ENCODE data around the gene BEST3.
"Not testable (repeated sequence)": the region's sequence is repeated elsewhere in the genome, so short reads cannot be mapped to it uniquely, and the experiment has no call there.

The BEST3 gene

DNA sequence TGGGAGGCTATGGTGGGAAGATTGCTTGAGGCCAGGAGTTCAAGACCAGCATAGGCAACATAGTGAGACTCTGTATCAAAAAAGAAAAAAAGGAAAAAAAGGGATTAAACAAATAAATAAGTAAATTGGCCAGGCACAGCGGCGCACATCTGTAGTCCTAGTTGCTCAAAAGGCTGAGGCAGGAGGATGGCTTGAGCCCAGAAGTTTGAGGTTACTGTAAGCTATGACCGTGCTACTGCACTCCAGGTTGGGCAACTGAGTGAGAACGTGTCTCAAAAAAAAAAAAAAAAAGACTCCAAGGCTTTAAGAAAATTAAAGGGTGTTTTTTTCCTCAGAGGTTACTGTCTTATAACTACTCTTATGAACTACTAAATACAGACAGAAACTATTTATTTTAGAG, 11.7 kb downstream of the BEST3 start:
- no peak for DNase-seq

DNA sequence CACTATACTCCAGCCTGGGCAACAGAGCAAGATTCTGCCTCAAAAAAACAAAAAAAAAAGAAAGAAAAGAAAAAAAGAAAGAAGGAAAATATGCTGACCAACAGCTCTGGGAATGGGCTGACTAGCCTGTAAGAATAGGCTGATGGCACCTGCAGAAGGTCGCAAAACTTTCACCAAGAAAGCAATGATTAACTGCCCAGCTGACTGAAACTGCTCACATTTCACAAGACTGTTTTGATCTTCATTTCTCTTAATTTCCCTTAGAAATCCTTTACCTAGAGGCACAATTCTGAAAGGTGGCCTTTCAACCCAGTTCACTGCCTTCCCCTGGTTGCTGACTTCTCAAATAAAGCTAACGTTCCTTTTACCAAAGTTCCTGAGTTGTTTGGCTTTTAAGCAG, 12.4 kb downstream of the BEST3 start:
- DNase-seq = no peak

DNA sequence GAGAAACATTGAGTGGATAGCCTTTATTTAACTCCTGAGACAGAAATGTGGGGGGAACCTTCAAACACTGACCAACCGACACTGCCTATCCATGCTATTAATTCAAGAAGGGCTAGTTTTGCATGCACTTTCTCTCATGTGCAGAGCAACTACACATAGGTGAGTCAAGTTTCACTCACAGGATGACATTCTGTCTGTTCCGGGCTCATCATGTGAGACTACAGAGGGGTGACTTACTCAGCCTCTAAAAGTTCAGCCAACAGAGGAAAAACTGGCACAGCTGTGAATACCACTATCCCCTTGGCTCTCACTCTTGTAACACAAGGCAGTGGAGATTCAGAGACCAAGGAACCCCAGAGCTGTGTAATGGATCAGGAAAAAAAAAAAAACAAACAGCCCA, 13.3 kb downstream of the BEST3 start:
- DNase-seq = no peak

DNA sequence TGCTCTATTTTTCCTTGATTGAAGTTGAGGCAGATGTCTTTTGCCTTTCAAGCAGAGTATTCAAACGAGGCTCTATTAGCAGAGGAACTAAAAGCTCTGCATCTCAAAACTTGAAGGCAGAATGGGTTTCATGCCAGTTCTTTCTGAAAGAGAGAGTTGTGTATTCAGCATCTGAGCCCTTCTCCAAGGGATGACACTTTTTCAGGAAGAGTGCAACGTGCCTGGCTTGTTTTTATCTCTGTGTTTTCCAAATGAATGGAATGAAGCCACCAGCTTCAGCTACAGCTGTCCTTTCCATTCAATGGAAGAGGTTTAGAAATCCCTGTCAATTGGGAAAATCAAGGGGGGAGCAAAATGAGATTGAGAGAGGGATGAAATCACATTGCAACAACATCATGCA, 14.6 kb downstream of the BEST3 start:
- no peak for DNase-seq

DNA sequence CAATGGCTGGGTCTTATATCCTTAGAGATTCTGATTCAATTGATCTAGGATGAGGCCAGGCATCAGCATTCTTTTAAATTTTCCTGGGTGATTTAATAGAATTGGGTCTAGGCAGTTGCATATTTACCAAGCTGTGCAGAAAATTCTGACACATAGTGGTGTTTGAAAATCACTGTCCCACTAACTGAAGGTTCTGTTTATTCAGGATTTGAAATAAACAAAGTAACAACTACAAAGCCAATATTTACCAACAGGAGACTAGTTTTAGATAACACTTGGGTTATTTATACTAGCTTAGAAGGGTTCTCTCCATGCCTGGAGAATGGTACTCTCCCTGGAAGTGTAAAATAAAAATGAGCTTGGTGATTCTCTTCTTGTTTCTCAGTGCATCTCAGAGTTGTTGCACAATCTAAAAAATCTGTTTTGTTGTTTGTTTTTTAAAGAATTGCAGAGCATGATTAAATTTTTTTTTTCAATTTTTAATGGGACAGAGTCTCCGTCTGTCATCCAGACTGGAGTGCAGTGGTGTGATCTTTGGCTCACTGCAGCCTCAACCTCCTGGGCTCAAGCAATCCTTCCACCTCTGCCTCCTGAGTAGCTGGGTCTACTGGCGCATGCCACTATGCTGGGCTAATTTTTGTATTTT, 16.9 kb downstream of the BEST3 start:
- DNase-seq = no peak

DNA sequence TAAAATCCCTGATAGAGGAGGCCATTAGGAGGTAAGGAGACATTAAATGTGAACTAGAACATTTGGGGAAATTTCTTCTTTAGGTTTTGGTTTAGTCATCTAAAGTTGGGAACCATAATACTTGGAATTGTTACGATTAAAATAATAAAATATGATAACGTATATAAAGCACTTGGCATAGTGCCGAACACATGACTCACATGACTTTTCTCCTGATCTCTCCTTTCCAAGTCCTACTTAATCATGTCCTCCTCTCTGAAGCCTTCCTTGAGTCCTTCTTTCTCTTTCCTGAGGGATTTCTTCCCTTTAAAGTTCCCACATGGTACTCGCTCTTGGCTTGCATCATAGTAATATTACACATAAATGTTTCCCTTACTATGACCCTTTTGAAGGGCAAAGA, 20.0 kb downstream of the BEST3 start:
- no peak for DNase-seq

DNA sequence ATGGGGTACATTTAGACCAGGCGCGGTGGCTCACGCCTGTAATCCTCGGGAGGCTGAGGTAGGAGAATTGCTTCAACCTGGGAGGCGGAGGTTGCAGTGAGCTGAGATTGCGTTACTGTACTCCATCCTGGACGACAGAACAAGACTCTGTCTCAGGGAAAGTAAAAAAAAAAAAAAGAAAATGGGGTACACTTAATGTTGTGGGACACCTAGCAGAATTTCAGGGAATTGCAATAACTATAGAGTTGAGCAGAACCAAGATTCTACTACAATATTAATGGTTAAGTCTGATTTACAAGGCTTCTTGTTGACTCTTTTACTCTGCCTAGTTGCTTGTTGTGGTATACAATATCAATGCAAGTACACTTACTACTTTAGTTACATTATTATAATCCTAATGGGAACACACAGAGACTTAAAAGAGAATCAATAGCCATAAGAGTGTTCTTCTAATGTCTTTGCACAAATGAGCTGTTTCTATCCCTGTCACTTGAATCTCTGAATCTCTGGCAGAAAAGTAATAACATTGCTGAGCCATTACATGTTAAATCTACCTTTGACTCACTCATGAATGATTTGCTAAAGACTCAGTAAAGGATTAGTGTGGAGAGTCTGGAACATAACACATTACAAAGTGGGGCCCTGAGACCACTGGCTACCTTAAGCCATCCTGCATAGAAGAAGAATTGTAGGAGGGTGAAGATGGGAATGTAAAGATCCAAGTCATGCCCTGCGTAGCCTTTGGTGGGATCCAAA, 22.7 kb downstream of the BEST3 start:
- DNase-seq = no peak

DNA sequence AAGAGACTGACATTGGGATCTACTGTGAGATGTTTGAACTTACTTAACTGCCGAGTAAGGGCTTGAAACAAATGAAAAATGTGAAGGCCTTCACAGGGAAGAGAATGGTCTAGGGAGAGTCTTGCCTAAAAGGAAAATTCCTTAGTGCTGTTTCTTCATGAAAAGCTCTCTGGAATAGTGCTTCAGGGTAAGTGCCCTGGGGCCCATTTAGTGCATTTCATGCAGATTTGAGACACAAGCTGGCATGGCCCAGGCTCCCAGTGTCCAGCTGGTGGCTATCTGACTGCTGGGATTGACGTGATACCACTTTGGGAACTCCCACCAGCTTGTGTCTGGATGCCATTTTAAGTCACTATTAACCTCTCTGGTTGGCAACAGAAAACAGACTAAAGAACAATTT, 26.9 kb downstream of the BEST3 start:
- no peak for DNase-seq

DNA sequence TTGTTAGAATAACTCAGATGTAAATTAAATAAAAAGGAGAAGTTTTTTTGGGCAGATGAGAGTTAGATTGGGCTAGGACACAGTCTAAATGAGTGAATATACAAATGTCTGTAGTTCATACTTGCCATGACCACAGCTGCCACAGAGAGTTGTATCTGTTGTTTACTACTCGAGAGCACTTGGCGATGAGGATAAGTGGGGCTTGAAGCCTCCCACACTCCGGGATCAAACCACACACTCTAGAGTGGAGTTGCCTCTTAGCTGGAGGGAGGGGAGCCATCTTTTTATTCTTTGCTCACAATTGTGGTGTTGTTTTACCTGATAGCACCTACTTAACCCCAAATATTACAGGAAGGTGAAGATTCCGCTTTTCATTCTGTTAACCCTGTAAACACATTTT, 27.5 kb downstream of the BEST3 start:
- no peak for DNase-seq

DNA sequence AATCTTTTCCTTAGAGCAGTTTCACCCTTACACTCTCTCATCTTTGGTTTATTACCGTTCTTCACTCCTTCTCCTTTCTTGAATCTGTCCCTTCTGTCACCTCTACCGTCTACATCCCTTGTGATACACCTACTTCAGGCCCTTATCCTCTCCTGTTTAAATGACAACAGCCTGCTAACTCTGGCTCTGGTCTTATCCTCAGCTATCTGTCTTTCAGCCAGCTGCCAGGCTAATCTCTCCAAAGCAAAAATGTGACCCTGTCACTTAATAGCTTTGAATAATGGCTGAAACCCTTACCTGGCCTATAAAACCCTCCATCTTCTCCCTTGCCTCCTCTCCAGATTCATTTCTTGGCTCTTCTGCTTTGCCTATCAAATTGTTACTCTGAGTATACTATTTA, 32.3 kb downstream of the BEST3 start:
- no peak for DNase-seq

DNA sequence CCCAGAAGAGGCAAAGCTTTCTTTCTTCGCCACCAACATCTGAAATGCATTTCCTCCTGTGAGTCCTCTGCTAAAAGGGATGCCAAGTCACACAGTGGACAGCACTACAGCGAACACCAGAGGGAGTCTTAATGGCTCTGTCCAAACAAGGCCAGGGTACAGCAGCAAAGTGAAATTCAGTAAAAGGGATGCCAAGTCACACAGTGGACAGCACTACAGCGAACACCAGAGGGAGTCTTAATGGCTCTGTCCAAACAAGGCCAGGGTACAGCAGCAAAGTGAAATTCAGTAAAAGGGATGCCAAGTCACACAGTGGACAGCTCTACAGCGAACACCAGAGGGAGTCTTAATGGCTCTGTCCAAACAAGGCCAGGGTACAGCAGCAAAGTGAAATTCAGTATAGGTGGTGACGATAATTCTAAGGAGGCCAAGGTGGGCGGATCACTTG, 34.1 kb downstream of the BEST3 start:
- DNase-seq = not testable (repeated sequence)

DNA sequence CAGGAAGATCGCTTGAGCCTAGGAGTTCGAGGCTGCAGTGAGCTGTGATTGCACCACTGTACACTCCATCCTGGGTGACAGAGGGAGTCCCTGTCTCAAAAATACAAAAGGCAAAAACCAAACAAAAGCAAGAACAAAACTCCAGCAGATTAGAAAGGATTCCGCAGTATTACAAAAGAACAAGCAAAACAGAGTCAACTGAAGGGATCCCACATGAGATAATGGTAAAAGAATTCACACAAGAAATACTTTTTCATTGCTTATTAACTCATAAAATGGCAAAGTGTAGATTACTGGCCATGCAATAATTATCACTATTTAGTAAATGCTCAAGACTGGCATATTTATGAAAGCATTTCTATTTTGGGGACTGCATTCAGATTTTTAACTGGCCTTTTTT, 35.4 kb downstream of the BEST3 start:
- DNase-seq = no peak

DNA sequence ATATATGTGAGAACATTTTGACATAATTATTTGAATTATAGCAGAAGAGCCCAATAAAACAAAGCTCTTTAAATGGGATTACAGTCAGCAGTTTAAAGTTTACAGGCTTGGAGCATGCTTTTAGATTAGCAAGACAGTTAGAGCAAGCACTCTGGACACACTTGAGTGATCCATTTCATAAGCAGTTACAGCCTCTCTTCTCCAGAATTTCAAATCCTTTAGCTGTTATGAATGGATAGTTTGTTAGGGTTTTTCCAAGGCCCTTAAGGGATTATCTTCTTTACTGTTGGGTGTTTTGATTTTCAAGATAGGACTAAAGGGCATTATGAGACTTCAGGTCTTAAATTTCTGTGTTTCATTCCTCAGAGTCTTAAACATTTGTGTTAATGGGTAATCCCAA, 36.3 kb downstream of the BEST3 start:
- DNase-seq = no peak

DNA sequence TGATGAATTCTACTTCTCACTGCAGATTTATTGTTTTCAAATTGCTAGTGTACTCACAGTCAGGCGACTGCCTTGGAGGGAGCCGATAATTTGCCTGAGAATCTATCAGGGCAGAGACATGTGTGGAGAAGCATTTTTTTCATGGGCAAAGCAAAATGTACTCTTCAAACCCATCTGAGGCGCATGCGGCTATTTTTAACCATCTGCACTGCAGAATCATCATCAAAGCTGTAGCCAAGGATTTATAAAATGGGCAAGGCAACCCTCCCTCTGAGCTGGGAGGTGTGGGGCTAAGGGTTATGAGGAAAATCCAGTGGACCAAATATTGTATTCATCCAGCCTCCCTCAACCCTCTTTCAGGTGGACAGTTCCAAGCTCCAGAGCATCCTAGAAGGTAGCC, 37.7 kb downstream of the BEST3 start:
- DNase-seq = no peak

DNA sequence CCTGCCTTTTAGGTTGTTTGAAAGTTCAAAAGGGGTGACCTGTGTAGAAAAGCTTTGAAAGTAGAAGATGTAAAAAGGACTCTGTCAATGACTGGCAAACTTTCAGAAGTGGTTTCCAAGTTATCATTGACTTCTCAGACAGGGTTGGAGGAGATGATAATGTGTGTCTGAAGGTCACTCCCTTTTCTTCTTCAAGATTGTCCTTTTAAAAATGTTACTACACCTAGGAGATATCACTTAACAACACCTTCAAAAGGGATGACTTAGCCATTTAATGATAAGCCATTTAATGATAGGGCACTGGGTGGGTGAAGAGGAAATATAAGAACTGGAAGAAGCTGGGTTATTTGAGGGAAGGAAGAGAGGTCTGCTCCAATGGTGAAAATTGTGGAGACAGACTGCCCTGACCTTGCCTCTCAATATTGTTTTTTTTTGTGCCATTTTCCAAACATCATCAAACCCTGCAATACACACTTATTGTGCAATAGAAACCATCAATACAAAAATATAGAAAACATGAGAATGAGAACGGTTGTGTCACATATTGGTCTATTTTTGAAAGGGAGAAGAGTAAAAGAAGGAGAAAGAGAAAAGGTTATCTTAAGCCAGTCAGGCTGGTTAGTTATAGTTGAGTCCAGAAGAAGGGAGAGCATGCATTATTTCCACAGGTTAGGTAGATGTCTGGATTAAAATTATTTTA, 38.8 kb downstream of the BEST3 start:
- no peak for DNase-seq

DNA sequence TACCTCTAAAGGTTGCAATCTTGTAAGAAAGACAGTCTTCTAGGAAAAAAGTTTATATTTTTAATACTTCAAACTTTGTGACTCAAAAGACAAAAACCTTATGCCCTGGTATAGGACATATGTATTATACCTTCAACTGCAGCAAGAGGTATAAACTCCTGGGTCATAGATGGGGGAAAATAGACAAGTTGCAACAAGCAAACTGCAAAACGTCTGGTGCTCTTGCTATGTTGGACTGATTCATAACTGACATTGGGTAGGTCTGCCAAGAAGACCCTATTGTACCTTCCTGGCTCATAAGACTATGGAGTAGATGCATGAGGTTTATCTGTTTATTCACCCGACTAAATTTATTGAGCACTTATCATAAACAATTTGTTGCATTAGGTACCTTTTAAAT, 40.9 kb downstream of the BEST3 start:
- no peak for DNase-seq

DNA sequence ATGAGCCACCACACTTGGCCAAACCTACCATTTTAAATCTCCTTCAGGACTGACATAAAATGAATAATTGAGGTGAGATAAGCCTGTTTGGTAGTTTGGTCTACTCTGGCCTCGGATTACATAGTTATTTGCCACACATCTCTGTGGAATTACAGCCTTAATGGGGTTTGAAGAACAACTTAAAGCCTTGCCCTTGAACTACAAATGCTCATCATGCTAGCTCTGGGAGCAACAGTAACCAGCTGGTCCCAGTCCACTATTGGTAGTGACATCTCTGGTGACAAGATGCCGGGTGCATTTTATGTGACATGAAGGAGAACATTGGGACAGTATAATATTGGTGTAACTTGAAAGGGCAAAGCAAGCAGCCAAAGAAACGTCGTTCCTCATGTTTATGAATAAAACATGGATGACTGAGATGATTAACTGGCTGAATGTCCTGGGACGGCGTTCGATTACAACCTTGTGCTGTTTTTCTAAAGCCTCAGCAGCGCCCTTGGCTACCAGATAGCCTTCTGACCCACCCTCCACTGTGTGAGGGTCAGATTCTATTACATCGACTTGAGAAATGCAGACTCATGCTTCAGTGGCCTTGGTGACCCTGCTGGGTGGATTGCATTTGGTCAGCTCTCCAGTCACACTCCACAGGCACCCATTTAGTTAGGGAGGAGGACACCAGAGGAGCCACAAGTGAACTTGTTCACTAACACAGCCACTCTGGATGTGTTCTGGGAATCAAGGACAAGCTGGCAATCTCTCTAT, 41.5 kb downstream of the BEST3 start:
- no peak for DNase-seq

DNA sequence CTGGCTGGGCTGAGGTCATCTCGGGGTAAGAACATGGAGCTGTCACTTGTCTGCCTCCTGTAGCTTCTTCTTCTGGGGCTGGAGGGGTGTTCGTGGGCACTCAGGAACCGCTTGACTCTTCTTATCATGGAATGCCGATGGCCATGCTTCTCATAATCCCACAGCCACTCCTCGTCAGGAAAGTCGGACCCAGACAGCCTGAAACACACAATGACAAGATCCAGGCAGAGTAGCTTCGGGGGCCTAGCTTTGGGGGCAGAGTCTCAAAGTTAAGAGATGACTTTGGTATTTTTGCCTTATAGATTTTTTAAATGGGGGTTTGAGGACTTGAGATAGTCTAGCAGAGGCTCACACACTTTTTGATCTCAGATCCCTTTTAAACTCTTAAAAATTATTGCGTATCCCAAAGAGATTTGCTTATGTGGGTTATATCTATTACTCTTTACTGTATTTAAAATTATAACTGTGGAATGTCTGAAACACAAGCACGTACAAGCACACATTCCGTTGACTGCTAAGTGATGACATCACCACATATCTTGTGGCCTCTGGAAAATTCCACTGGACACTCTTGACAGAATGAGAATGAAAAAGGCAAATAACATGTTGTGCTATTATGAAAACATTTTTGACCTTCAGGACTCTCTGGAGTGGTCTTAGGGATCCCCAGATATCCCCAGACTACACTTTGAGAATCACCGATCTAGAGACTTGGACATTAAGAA, 43.3 kb downstream of the BEST3 start:
- no peak for DNase-seq

DNA sequence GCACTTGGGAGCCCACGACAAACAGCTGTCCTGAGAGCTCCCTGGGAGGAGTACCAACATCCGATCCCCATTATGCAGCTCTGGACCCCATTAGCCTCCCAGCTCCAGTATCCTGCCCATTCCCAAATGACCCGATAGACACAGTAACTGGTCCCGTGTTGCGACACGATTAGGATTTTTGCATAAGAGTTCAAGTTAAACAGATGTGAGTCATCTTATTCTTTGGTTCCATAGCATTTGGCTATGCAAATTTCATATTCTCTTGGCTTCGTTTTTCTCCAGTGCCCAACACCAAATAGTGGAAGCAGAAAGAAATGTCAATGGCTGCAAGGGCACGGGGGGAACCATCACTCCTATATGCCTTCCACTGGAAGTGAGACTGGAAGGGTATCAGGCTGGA, 45.4 kb downstream of the BEST3 start:
- no peak for DNase-seq

DNA sequence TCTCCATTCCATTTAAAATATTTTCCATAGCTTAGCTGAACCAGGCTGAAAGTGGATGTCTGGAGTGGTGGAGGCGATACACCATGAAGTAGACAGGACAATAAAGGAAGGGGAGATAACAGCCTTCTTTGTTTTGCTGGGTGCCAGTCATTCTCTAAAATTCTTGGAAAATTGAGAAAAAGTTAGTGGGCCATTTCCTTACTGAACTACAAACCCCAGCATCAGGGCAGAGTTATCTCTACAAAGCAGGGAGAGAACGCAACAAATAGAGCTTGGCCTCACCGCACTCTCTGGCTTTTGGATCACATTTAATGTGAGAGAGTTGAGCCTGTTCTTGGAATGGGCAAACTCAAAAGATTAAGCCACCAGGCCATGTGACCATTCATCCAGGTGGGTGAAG, 47.2 kb downstream of the BEST3 start:
- no peak for DNase-seq

DNA sequence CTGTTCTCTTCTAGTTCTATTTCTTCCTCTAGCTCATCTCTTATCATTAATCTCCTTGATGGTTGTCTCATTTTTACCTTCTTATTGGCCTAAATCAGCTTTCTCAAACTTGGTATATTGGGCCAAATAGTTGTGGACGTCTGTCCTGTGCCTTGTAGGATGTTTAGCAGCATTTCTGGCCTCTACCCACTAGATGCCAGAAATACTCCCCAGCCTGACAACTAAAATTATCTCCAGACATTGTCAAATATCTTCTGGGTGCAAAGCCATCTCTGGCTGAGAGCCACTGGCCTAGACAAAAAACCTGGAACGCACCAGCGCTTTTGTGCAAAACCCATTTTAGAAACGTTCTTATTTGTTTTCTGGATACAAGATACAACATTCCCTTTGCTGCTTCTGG, 49.6 kb downstream of the BEST3 start:
- DNase-seq = no peak

DNA sequence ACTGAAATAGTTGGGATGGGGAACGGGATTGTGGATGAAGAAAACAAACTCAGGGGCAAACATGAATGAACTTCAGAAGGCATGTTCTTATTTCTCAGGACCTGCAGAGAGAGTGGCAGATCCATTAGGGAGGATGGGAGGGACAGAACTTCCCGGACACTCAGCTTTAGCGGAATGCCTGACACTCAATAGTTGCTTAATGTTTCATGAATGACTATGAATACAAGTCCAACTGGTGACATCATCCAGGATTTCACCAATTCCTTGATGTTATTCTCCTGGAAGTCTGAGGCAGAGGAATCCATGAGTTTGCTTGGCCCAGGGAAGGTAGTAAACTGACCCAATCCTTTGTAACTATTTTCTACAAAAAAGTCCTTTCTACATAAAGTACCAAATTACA, 50.6 kb downstream of the BEST3 start:
- no peak for DNase-seq

DNA sequence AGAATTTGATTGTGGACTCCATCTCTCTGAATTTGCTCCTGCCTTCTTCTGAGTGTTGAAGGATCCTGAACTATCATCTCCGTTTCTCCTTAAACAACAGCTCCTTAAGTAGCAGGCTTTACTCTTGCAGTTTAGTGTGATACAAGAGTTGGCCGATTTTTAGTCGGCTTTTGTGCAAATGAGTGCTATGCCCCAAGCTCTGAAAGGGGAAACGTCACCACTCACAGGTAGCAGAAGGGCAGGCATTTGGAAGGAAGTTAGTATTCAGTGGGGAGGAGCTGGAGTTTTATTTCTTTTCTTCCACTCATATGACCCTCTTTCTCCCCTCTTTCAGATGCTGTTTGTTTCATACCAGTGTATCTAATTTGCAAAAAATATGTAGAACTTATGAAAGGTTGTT, 51.9 kb downstream of the BEST3 start:
- DNase-seq = no peak
